DMS153 treated with DMSO at 0.1 percent for 48 hours (cell line): Measurements from ENCODE around the gene TIGIT.

Experiments used
- DNase-seq: peaks from one replicate; lab custom pipeline; 2025; ENCODE audit not compliant: unreplicated experiment; lab: John Stamatoyannopoulos, UW

TIGIT gene

DNA sequence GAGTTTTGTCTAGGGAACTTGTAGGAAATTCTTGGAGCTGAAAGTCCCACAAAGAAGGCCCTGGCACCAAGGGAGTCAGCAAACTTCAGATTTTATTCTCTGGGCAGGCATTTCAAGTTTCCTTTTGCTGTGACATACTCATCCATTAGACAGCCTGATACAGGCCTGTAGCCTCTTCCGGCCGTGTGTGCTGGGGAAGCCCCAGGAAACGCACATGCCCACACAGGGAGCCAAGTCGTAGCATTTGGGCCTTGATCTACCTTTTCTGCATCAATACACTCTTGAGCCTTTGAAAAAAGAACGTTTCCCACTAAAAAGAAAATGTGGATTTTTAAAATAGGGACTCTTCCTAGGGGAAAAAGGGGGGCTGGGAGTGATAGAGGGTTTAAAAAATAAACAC, 15.0 kb downstream of the TIGIT start:
- DNase-seq = no peak

DNA sequence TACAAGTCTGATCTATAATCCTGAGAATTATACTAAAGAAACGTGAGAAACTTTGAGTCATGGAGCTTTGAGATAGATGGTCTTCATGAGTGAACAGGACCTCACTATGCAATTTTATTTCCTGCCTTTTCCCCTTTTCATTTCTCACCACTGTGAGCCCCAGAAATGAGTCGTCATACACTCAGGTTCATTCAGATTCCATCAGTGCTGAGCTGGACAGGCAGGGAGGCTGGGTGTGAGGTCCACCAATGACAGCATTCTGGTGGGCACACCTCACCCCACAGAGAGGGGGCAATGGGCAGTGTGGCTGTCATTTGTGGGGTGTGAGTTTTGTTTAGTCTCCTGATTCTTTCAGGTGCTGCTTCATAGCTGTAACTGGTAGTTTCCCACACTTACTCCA, 16.9 kb downstream of the TIGIT start:
- no peak for DNase-seq

DNA sequence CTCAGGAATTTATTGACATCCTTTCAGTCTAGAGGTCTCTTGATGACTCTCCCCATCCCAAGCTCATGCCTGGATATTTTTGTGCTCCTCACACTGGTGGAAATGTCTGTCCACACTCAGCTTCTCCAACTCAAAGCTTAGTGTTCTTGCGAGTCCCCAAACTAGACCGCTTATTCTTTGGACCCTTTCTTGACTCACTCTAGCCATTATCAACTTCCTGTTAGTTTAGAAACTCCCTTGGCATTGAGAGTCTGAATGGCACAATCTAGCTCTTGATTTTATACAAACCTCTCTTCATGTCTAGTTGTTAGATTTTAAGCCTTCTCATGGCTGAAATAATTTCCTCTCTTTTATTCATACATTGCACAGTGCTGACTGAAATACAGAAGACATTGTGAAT, 19.6 kb downstream of the TIGIT start:
- no peak for DNase-seq

DNA sequence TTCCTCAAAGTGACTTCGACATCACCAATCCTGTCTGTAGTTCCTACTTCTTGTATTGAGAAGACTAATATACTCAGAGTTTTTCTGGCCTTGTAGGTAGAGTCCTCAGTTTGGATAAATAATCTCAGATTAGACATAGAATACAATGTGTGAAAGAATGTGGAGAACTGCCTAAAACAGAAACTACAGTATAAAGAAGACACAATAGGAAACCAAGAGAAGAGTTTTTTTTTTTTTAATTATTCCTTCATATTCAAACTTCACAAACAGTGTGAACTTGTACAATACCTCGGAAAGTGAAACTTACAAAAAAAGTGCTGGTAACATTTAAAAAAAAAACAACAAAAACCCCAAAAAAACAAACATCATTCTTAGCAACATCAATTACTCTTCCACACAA, 20.5 kb downstream of the TIGIT start:
- no peak for DNase-seq

DNA sequence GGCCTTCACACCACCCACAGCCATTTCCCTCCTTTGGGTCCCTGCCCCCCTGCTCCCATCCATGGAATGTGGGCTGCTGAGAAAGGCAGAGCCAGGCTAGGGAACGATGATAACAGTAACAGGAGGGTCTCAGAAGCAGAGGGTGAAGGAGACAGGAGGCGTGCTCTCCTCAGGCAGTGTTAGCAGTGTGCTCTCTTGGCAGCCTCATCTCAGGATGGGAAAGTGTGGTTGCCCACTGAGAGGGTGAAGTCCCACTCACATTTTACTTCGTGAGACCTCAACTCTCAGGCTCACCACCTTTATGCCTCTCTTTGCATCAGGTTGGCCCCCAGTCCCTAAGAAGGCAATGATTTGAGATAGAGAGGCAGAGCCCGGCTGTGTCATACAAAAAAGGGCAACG, 24.5 kb downstream of the TIGIT start:
- no peak for DNase-seq

DNA sequence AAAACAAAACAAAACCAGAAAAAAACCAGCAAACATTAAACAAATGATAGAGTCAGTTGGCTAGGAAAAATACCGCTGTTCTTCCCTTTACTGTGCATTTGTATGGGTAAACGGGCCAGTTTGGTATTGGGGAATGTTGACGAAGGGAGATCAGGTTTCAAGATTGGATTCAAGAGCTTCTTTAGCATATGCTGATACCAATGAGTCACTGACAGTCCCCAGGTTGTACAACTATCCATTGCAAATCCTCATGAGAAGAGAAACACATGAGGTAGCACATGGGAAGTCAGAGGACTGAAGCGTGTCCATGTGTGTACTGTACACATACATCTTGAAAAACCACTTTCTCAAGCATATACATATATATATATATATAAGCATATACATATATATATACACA, 25.6 kb downstream of the TIGIT start:
- peak; percentile 91 for DNase-seq

DNA sequence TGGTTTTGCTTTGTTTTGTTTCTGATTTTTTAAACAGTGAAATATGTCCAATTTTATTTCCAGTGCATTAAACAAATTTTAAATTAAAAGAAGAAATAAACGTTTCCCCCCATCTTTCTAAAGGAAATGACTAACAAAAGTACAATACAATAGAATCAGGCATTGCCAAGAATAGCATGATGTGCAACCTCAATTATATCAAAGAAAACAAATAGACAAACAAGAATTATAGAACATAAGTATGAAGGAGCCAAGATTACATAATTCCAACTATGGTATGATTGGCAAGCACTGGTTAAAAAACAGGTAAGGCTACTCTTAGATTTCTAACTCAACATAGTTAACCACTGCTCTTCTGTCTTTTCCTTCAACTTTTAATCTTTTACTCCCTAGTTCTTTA, 26.4 kb downstream of the TIGIT start:
- no peak for DNase-seq

DNA sequence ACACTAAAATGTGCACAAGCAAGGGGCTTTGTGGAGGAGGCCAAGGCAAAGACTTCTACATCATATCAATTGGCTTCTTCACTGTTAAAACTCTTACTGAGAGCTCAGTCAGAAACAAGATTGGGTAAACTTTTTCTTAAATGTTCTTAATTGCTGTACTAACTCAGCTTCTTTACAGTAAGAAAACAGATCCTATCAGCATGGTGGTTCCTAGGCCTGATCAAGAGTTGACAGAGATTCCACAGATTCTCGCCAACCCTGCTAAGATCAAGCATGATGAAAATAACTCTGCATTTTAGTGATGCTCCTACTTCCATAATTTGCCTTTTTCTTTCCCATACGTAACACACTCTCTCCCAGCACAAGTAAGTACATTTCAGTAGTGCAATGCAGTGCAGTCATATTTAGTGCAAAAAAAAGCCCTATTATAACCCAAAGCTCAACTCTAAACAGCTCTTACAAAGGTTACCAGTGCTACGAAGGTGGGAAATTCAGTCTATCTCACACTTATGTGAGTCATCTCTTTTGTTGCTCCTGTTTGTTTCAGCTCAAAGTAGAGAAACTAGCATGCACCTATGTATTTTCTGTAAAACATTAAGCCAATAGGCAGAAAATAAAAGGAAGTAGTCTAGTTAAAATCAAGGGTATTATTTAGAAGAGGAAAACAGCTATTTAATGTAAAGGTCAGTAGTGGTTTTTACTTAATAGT, 29.9 kb downstream of the TIGIT start:
- DNase-seq = no peak

DNA sequence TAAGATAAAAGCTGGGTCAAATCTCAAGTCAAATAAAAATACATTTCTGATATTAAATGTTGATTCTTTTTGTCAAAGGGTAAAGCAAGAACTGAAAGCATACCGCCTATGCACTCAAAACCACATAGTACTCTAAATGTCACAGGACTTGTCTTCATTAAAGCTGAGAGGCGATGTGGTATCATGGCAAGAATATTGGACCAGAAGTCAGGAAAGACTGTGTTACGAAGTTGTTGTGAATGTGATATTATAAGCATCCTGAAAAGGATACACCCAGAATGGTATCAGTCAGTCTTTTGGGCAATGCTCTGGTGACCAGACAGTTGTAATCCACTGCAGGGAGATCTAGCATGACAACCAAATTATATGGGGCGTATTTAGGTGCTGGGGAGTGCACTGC, 33.8 kb downstream of the TIGIT start:
- no peak for DNase-seq

DNA sequence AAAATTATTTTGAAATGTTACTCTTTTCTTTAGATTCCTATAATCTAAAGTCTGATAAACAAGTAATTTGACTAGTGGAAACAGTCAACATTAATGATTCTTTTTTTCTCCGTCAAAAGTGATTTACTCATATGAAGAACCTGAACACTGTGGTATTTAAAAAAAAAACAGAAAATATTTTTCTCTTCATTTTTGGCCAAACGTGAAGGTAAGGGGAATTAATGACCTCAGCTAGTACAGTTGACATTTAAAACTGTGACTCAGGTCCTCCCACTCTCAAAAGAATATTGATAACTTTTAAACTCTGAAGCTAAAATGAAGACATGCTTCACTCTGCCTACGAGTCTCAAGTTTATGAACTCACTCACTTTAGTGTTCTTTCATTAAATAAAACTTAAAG, 34.5 kb downstream of the TIGIT start:
- DNase-seq = no peak

DNA sequence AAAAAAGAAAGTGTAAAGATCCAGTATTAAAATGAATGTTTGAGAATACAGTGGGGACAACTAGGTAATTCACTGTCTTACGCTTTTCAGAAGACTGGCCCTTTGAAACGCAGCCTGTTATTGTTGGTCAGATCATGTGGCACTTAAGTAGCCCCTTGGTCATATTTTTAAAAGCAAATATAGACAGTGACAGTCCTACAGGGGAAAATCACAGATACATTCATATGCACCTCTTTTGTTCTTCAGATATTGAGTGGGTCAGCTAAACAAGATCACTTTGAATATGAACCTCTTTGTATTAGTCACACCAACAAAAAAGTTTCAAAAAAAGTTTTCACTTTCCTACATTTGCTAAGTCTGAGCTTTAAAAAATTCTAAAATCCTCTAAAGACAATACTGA, 36.0 kb downstream of the TIGIT start:
- no peak for DNase-seq

DNA sequence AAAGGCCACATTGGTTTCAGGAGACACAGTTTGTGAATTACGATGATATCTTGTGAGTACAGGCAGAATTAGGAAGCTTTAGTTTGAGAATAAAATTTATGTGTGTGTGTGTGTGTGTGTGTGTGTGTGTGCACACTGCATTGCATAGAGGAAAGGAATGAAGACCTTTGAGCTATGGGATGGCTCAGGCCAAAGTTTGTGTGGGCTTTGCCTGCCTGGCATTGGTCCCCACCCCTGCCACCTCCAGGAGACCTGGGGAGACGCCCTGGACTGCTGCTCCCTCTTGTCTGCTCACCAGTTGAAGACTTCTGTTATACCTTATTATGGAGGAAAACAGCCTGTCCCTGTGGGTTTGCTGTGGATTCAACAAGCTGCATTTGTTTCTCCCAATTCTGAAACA, 37.2 kb downstream of the TIGIT start:
- DNase-seq = no peak

DNA sequence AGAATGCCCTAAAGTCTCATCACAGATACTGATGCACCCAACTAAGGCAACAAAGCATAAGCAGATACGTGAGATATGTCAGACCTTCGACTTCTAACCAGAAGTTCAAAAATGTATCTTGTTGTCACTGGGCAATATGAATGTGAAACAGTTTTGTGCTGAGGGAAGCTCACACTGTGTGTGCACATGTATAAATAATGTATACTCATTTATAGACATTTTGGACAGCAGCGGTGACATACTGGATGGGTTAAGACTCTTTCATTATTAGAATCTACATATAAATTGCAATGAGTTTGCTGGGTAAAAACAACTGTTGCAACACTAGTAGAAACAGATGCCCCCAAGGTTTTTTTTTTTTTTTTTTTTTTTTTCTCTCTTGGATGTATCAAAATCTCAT, 37.9 kb downstream of the TIGIT start:
- no peak for DNase-seq

DNA sequence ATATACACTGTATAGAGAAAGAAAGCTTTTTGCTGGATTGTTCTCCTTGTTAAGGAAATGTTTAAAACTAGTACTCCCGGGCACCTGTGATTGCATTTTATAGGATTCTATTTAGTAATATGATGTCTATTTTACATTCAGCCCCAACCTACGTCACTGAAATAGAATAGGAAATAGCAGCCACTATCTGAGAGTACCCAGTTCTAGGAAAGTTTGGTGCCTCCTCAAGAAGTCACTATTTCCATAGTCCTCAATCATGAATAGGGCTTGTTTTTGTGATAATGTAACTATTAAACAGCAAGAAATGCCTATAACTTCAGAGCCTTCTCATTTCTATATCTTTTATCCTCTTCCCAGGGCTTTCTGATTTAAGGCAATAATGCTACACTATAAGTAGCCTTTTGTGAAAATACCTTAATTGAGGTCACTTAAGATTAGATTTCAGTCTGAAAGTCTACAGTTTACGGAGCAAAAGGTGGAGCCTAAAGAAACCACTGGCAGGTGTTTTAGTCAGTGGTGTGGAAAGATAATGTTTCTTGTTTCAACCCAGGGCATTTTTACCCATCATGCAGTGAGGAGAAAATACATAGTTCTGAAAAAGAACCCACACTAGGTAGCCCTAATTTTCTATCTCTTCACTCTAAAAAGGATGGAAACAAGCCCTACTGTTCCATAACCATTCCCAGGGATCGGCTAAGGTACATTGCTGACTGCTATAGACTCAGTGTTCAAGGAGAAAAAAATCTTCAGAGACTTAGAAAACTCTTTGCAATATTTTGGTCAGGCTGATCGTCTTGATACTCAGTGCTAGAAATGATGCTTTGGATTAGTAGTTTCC, 38.7 kb downstream of the TIGIT start:
- no peak for DNase-seq

DNA sequence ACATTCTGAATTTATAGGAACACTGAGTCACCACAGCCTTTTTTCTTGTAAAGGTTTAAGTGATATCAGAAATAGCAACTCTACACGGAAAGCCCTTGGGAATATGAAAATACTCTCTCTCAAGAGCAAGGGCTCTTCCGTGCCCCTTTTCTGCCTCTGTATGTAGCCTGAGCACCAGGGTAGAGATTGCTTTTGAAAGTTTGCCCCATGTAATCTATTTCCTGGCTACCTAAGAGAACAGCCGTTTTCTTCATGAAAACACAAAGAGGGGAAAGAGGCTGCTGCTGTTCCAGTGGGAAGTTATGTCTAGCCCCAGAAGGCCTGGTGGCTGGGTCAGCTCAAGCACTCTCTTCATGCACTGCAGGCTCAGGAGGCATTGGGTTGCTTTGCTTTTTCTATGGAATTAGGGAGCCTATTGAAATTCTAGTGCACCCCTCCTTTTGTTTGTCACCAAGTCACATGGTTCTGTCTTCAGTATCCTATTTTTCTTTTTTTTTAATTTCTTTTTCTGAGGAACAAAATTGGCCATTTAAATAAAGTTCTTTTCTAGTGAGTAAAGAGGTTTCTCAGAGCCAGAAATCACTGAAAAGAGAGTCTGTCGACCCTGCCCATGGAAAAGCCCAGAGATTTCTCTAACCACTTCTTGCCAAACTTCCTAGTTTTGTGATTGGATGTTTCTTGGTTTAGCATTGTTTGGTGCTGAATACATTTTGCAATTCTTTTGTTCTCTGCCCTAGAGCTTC, 39.5 kb downstream of the TIGIT start:
- DNase-seq = no peak

DNA sequence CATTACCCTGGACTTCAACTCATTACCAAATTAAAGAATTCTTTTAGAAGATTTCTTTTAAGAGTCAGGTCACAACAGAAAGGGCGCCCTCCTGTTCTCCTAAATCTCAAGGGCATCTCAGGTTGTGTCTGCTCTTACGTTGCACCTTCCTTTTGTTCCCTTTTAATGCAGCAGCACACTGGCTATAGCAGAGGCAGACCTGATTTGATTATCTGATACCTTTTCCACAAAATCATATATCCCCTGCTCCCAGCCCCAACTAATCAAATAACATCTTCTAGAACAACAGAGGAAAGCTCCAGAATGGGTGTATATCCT, 40.1 kb downstream of the TIGIT start:
- DNase-seq = no peak

DNA sequence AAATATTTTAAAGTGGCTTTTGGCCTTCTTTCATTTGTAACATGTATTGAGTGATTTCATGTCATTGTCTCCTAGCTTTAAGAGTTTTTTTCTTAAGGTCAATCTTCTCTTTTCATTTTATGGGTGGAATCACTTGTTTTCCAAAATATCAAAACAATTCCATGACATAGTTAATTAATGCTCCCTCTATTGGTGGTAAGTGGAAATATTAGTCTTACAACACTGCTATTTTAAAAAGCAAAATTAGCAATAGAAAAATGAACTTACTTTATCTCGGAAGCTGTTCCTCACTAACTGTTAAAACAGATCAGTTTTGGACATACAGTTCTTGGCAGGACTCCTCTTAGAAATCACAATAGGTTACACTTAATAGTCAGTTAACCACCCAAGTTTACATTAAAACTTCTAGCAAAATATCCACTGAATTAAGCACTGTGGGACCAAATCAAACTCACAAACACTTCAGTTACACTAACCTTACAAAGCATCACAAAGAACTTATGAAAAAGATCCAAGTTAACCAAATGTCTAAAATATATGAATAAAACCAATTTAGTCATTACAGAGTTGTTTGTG, 42.4 kb downstream of the TIGIT start:
- DNase-seq = no peak

DNA sequence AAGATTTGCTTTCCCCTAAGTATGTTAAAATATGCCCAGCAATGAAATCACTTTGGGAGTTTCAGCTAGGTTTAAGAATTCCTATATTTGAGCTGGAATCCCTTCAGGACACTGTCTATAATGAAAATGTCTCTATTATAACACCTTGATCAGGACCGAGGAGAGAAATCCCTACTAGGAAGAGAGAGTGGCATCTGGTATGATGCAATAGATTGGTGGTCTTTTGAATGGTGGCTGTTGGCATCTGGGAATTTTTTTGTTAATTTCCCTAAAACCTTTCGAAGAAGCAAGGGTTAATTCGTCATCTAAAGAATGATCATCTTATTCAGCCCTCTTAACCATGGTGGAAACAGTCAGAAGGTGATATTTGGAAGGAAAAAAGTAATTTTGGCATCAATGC, 43.0 kb downstream of the TIGIT start:
- no peak for DNase-seq

DNA sequence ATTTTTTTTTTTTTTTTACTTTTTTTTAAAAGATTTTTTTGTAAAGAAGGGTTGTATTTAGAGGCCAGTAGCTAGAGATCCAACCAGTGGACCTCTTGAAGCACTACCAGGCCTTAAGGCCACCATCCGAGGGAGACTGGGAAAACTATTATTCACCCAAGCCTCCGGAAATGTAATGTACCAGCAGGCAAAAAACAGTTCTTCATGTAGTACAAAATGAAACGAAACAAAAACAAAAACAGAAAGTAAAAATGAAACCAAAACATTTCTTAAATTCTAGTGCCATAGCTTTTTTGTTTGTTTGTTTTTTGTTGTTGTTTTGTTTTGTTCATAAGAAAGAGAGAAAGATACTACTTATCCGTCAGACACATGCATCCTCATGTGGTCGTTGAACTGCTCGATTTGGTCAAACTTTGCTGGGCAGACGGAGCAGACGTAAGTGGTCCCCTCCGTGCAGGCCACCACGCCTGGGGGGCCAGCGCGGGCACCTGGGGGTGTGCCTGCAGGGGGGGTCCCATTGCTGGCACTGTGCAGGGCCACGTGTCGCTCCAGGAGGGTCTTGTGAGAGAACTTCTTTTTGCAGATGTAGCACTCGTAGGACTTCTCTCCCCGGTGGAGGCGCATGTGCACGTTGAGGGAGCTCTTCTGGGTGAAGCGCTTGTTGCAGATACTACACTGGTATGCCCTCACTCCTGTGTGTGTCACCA, 45.0 kb downstream of the TIGIT start:
- DNase-seq = no peak

DNA sequence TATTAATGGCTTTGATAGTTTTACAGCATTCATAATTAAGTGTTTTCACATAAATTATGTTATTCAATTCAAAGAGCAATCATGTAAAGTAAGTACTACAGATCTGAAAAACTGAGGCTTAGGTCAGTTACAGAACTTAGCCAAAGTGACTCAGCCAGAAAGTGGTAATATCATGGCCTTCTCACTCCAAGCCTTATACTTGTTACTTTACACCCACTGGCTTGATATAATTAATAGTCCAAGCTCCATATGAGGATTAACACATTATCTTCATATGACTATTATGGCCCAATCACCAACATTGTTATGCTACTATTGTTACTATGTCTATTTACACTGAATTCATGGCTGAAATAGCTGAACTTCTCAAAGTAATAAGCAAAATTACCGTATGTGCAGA, 50.7 kb downstream of the TIGIT start:
- DNase-seq = no peak

DNA sequence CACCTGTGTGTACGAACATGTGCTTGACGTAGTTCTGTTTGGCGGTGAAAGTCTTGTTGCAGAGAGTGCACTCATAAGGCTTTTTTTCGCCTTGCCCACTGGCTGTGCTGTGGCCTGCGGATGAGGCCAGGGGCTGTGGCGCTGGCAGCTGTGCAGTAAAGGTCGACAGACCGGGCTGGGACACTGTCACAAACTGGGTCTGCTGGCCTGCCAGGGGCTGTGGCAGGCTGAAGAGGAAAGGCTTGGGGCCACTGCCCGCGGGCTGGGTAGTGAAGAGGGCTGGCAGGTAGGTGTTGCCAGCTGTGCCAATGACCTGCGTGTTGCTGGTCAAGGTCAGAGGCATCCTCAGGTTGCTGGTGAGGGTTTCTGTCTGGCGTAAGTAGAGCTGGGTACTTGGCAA, 56.4 kb downstream of the TIGIT start:
- no peak for DNase-seq
